GM12864 (cell line): ENCODE results near the gene WASHC2A.
"Not testable (repeated sequence)": the region's sequence is repeated elsewhere in the genome, so short reads cannot be mapped to it uniquely, and the experiment has no call there.

Experiments
- DNase-seq: peaks from one replicate; pipeline ENCODE4 v3.0.0-alpha.2; 2011; ENCODE audit warnings: low read depth
- H3K4me3 ChIP-seq: 2 replicates; pipeline ENCODE4 v1.5.1; 2011; ENCODE audit warnings: mild to moderate bottlenecking, low read depth, low read length, control low read depth
- CTCF ChIP-seq: IDR thresholded peaks from 2 replicates; pipeline ENCODE4 v1.5.1; 2011; ENCODE audit warnings: low read depth, mild to moderate bottlenecking, moderate library complexity, low read length, control low read depth, inconsistent platforms; ENCODE audit errors: missing control alignments

WASHC2A gene

GRCh38 chr10:50044941-50045664 lies 22.7 kb upstream of the WASHC2A start:
- TF ChIP-seq CTCF, result no peak
- DNase-seq, result no peak
- no peak overlapping the region for H3K4me3 ChIP-seq

- not testable (repeated sequence) for DNase-seq, H3K4me3 ChIP-seq
These were observed 21.3 kb upstream of the WASHC2A start for GRCh38 chr10:50046457-50046856.

GRCh38 chr10:50047594-50047993 lies 20.2 kb upstream of the WASHC2A start:
- not testable (repeated sequence) for H3K4me3 ChIP-seq, DNase-seq

- H3K4me3 ChIP-seq, result not testable (repeated sequence)
These were observed 15.6 kb upstream of the WASHC2A start for GRCh38 chr10:50051995-50052660.

GRCh38 chr10:50052778-50053376 lies 14.9 kb upstream of the WASHC2A start:
- not testable (repeated sequence) for H3K4me3 ChIP-seq, DNase-seq

More at GRCh38 chr10:50051995-50052660, 15.6 kb upstream of the WASHC2A start:
- not testable (repeated sequence) for DNase-seq

GRCh38 chr10:50055494-50056292 lies 12.1 kb upstream of the WASHC2A start:
- DNase-seq, H3K4me3 ChIP-seq: not testable (repeated sequence)

GRCh38 chr10:50056654-50057053 lies 11.1 kb upstream of the WASHC2A start:
- DNase-seq, H3K4me3 ChIP-seq: not testable (repeated sequence)

GRCh38 chr10:50058727-50059126 lies 9.0 kb upstream of the WASHC2A start:
- H3K4me3 ChIP-seq, DNase-seq: not testable (repeated sequence)

GRCh38 chr10:50059946-50060345 lies 7.8 kb upstream of the WASHC2A start:
- H3K4me3 ChIP-seq, DNase-seq: not testable (repeated sequence)

- not testable (repeated sequence) for DNase-seq, H3K4me3 ChIP-seq
These were observed 6.2 kb upstream of the WASHC2A start for GRCh38 chr10:50061548-50061947.

- no peak for DNase-seq
- H3K4me3 ChIP-seq, result no peak overlapping the region
- TF ChIP-seq CTCF, result no peak
These were observed 4.7 kb upstream of the WASHC2A start for GRCh38 chr10:50063100-50063499.

- DNase-seq, result not testable (repeated sequence)
- H3K4me3 ChIP-seq, result peak overlapping the region; percentile 66
These were observed 552 bp downstream of the WASHC2A start for GRCh38 chr10:50068352-50068659.

- not testable (repeated sequence) for DNase-seq, H3K4me3 ChIP-seq
These were observed 7.4 kb downstream of the WASHC2A start for GRCh38 chr10:50075139-50075538.

- not testable (repeated sequence) for H3K4me3 ChIP-seq, DNase-seq
These were observed 7.8 kb downstream of the WASHC2A start for GRCh38 chr10:50075544-50075943.

- not testable (repeated sequence) for DNase-seq, H3K4me3 ChIP-seq
These were observed 23.6 kb downstream of the WASHC2A start for GRCh38 chr10:50091304-50091703.

GRCh38 chr10:50092928-50093327 lies 25.2 kb downstream of the WASHC2A start:
- H3K4me3 ChIP-seq, DNase-seq: not testable (repeated sequence)
